Dendritic cell treated with granulocyte-macrophage colony-stimulating factor and Interleukin-4, amounts not matched to agents 40 ng/mL and 50 ng/mL, for 4 days (primary cell): ENCODE data around the gene RTCA.

Source experiments
- H3K27ac Mint-ChIP-seq: one replicate; pipeline ENCODE4 v1.8.0; 2022; ENCODE audit warnings: mild to moderate bottlenecking, mixed read lengths
- H3K27me3 Mint-ChIP-seq: one replicate; pipeline ENCODE4 v1.8.0; 2022; ENCODE audit warnings: mild to moderate bottlenecking, mixed read lengths
- H3K36me3 Mint-ChIP-seq: one replicate; pipeline ENCODE4 v1.8.0; 2022; ENCODE audit warnings: low read depth, mixed read lengths
- H3K4me1 Mint-ChIP-seq: one replicate; pipeline ENCODE4 v1.8.0; 2022; ENCODE audit warnings: low read depth, mixed read lengths
- H3K4me3 Mint-ChIP-seq: one replicate; pipeline ENCODE4 v1.8.0; 2022; ENCODE audit warnings: mild to moderate bottlenecking, moderate library complexity, mixed read lengths
- H3K9me3 Mint-ChIP-seq: one replicate; pipeline ENCODE4 v1.8.0; 2022; ENCODE audit warnings: mixed read lengths
- intact Hi-C: fragments of 100-400 bp; cut with micrococcal nuclease; formaldehyde crosslinking; loops from one replicate; pipeline ENCODE4 v1.15.0; 2022

RTCA gene

GRCh38 chr1:100304227-100304626, 38.2 kb downstream of the RTCA start:
- intact Hi-C loops = no loop called here

GRCh38 chr1:100304921-100305320, 38.9 kb downstream of the RTCA start:
- intact Hi-C loops = no loop called here
- no peak overlapping the region for H3K27ac Mint-ChIP-seq
- peaks cover 23% of the 10 kb centered on the region for H3K4me1 Mint-ChIP-seq
- no peaks in the 10 kb centered on the region for H3K36me3 Mint-ChIP-seq
- no peaks in the 10 kb centered on the region for H3K9me3 Mint-ChIP-seq
- H3K4me3 Mint-ChIP-seq = no peak overlapping the region
- no peaks in the 10 kb centered on the region for H3K27me3 Mint-ChIP-seq

More at GRCh38 chr1:100304227-100304626, 38.2 kb downstream of the RTCA start:
- Mint-ChIP-seq H3K27ac (no peak overlapping the region), H3K27me3 (no peaks in the 10 kb centered on the region), H3K4me1 (peaks cover 23% of the 10 kb centered on the region), H3K9me3 (no peaks in the 10 kb centered on the region), H3K36me3 (no peaks in the 10 kb centered on the region), H3K4me3 (no peak overlapping the region)

GRCh38 chr1:100305954-100306353, 39.9 kb downstream of the RTCA start:
- H3K27ac Mint-ChIP-seq = no peak overlapping the region
- intact Hi-C loops = no loop called here
- no peak overlapping the region for H3K4me3 Mint-ChIP-seq

GRCh38 chr1:100306735-100307313, 40.8 kb downstream of the RTCA start:
- intact Hi-C loops = no loop called here
- no peak overlapping the region for H3K4me3 Mint-ChIP-seq
- no peaks in the 10 kb centered on the region for H3K9me3 Mint-ChIP-seq
- H3K36me3 Mint-ChIP-seq = no peaks in the 10 kb centered on the region
- no peaks in the 10 kb centered on the region for H3K27me3 Mint-ChIP-seq
- no peak overlapping the region for H3K27ac Mint-ChIP-seq
- H3K4me1 Mint-ChIP-seq = peaks cover 23% of the 10 kb centered on the region

More at GRCh38 chr1:100305954-100306353, 39.9 kb downstream of the RTCA start:
- Mint-ChIP-seq H3K27me3 (no peaks in the 10 kb centered on the region), H3K36me3 (no peaks in the 10 kb centered on the region), H3K4me1 (peaks cover 23% of the 10 kb centered on the region), H3K9me3 (no peaks in the 10 kb centered on the region)

GRCh38 chr1:100308777-100309176, 42.8 kb downstream of the RTCA start:
- H3K4me1 Mint-ChIP-seq = peaks cover 23% of the 10 kb centered on the region

GRCh38 chr1:100309863-100310262, 43.8 kb downstream of the RTCA start:
- peaks cover 23% of the 10 kb centered on the region for H3K4me1 Mint-ChIP-seq
- H3K36me3 Mint-ChIP-seq = no peaks in the 10 kb centered on the region
- intact Hi-C loops = no loop called here
- no peak overlapping the region for H3K27ac Mint-ChIP-seq
- no peak overlapping the region for H3K4me3 Mint-ChIP-seq
- H3K27me3 Mint-ChIP-seq = no peaks in the 10 kb centered on the region
- no peaks in the 10 kb centered on the region for H3K9me3 Mint-ChIP-seq

More at GRCh38 chr1:100308777-100309176, 42.8 kb downstream of the RTCA start:
- Mint-ChIP-seq H3K27me3 (no peaks in the 10 kb centered on the region), H3K36me3 (no peaks in the 10 kb centered on the region), H3K27ac (no peak overlapping the region), H3K9me3 (no peaks in the 10 kb centered on the region), H3K4me3 (no peak overlapping the region)
- intact Hi-C loops = no loop called here

GRCh38 chr1:100313382-100313781, 47.4 kb downstream of the RTCA start:
- Mint-ChIP-seq H3K27ac (no peak overlapping the region), H3K4me1 (peaks cover 3% of the 10 kb centered on the region), H3K4me3 (no peak overlapping the region), H3K36me3 (no peaks in the 10 kb centered on the region), H3K27me3 (no peaks in the 10 kb centered on the region), H3K9me3 (peaks cover 17% of the 10 kb centered on the region)
- intact Hi-C loops = no loop called here

- Mint-ChIP-seq H3K27ac (no peak overlapping the region), H3K36me3 (no peaks in the 10 kb centered on the region), H3K4me3 (no peak overlapping the region), H3K9me3 (peaks cover 39% of the 10 kb centered on the region), H3K27me3 (no peaks in the 10 kb centered on the region), H3K4me1 (no peaks in the 10 kb centered on the region)
- intact Hi-C loops = no loop called here
These were observed 50.6 kb downstream of the RTCA start for GRCh38 chr1:100316622-100317021.

GRCh38 chr1:100320311-100321099, 54.5 kb downstream of the RTCA start:
- Mint-ChIP-seq H3K4me3 (no peak overlapping the region), H3K9me3 (peaks cover 38% of the 10 kb centered on the region), H3K36me3 (no peaks in the 10 kb centered on the region), H3K27me3 (no peaks in the 10 kb centered on the region), H3K27ac (no peak overlapping the region), H3K4me1 (no peaks in the 10 kb centered on the region)
- intact Hi-C loops = no loop called here

GRCh38 chr1:100321100-100321493, 55.1 kb downstream of the RTCA start:
- Mint-ChIP-seq H3K27me3 (no peaks in the 10 kb centered on the region), H3K9me3 (peaks cover 32% of the 10 kb centered on the region), H3K36me3 (no peaks in the 10 kb centered on the region), H3K4me1 (no peaks in the 10 kb centered on the region), H3K27ac (no peak overlapping the region), H3K4me3 (no peak overlapping the region)
- intact Hi-C loops = no loop called here

GRCh38 chr1:100321506-100321905, 55.5 kb downstream of the RTCA start:
- Mint-ChIP-seq H3K4me1 (no peaks in the 10 kb centered on the region), H3K27me3 (no peaks in the 10 kb centered on the region), H3K4me3 (no peak overlapping the region), H3K9me3 (peaks cover 30% of the 10 kb centered on the region), H3K36me3 (no peaks in the 10 kb centered on the region), H3K27ac (no peak overlapping the region)
- intact Hi-C loops = no loop called here

- no peak overlapping the region for H3K4me3 Mint-ChIP-seq
- H3K9me3 Mint-ChIP-seq = peaks cover 22% of the 10 kb centered on the region
- no peak overlapping the region for H3K27ac Mint-ChIP-seq
- no peaks in the 10 kb centered on the region for H3K4me1 Mint-ChIP-seq
- H3K27me3 Mint-ChIP-seq = no peaks in the 10 kb centered on the region
- no peaks in the 10 kb centered on the region for H3K36me3 Mint-ChIP-seq
- intact Hi-C loops = no loop called here
These were observed 56.6 kb downstream of the RTCA start for GRCh38 chr1:100322436-100323211.

GRCh38 chr1:100323419-100324106, 57.5 kb downstream of the RTCA start:
- Mint-ChIP-seq H3K27me3 (no peaks in the 10 kb centered on the region), H3K4me1 (peaks cover 6% of the 10 kb centered on the region), H3K27ac (no peak overlapping the region)

More at GRCh38 chr1:100323419-100324106, 57.5 kb downstream of the RTCA start:
- H3K36me3 Mint-ChIP-seq = no peaks in the 10 kb centered on the region
- H3K9me3 Mint-ChIP-seq = peaks cover 22% of the 10 kb centered on the region
- intact Hi-C loops = no loop called here
- H3K4me3 Mint-ChIP-seq = no peak overlapping the region
